Upper lobe of left lung (tissue), 6 donors: ENCODE data around the gene EMILIN3. TPM values are rescaled to one million over a fixed set of nuclear protein-coding genes. Genes with fewer than 3 reads are reported as not detected.

Experiments
- ATAC-seq, 2 donors: fragments of 200-7000 bp; cut with Tn5 transposase; one replicate each; pipeline ENCODE4 v1.9.1; 2022; ENCODE audit warnings: mild to moderate bottlenecking in 2 of 2, moderate library complexity in 2 of 2; ENCODE audit not compliant: low FRiP score in 2 of 2
- DNase-seq, 2 donors: peaks; one replicate each; pipeline ENCODE4 v3.0.0-alpha.2; 2019 to 2020
- H3K27ac ChIP-seq, 4 donors: fragments of 200-600 bp; sonication (generic); one replicate each; pipeline ENCODE4 v1.5.1; 2016 to 2019
- H3K27me3 ChIP-seq, 4 donors: fragments of 200-600 bp; sonication (generic); one replicate each; pipeline ENCODE4 v1.5.1; 2017 to 2019
- H3K36me3 ChIP-seq, 4 donors: fragments of 200-600 bp; sonication (generic); one replicate each; pipeline ENCODE4 v1.5.1; 2016 to 2019
- H3K4me1 ChIP-seq, 4 donors: fragments of 200-600 bp; sonication (generic); one replicate each; pipeline ENCODE4 v1.5.1; 2018 to 2019
- H3K4me3 ChIP-seq, 4 donors: fragments of 200-600 bp; sonication (generic); one replicate each; pipeline ENCODE4 v1.5.1; 2017 to 2019; ENCODE audit warnings: mild to moderate bottlenecking in 2 of 4, moderate library complexity in 1 of 4
- H3K9me3 ChIP-seq, 4 donors: fragments of 200-600 bp; sonication (generic); one replicate each; pipeline ENCODE4 v1.5.1; 2018 to 2019
- EP300 ChIP-seq, 4 donors: sonication (generic); formaldehyde crosslinking; IDR thresholded peaks; one replicate each; pipeline ENCODE4 v1.5.1; 2017; ENCODE audit warnings: antibody characterized with exemption in 4 of 4, control low read depth in 2 of 4
- POLR2A ChIP-seq, 4 donors: fragments of 450-650 bp; IDR thresholded peaks; one replicate each; pipeline ENCODE4 v1.5.1; 2016 to 2017; ENCODE audit warnings: antibody characterized with exemption in 4 of 4, mild to moderate bottlenecking in 2 of 4
- POLR2AphosphoS5 ChIP-seq, 2 donors: sonication (generic); formaldehyde crosslinking; IDR thresholded peaks; one replicate each; pipeline ENCODE4 v1.5.1; 2017; ENCODE audit warnings: antibody characterized with exemption in 2 of 2
- WGBS, 2 donors: methylation state at CpG; one replicate each; pipeline ENCODE4 v1.1.5; 2017 to 2018; 5-methylcytosine and 5-hydroxymethylcytosine counted together
- total RNA-seq, 6 donors: library from RNA; depleted of rRNA in 4 of 6; stranded (reverse); fragments of >200 nt in 4 of 6; gene quantifications; one replicate each; pipeline versions ENCODE4 v1.1.0 to v1.2.1, GENCODE V29; 2016 to 2021
- TF ChIP-seq, protein P1 (sequence below), 6 experiments: fragments of 450-650 bp in 4 of 6; fragments of 200-600 bp in 2 of 6; sonication (generic) in 2 of 6; IDR thresholded peaks; one replicate each; pipeline ENCODE4 v1.5.1; 2016 to 2019; ENCODE audit warnings: antibody characterized with exemption in 6 of 6
- donor health status: DM: no; HTN: no; CAD: no; lungs with moderate emphysema.
- donor health status: DM: no; HTN: yes; CAD: no; lungs with severe emphysema.

The EMILIN3 gene
- total RNA-seq, 6 donors from 2014 or later = 0.06 to 0.61 (median 0.16) TPM; not detected in 2

DNA sequence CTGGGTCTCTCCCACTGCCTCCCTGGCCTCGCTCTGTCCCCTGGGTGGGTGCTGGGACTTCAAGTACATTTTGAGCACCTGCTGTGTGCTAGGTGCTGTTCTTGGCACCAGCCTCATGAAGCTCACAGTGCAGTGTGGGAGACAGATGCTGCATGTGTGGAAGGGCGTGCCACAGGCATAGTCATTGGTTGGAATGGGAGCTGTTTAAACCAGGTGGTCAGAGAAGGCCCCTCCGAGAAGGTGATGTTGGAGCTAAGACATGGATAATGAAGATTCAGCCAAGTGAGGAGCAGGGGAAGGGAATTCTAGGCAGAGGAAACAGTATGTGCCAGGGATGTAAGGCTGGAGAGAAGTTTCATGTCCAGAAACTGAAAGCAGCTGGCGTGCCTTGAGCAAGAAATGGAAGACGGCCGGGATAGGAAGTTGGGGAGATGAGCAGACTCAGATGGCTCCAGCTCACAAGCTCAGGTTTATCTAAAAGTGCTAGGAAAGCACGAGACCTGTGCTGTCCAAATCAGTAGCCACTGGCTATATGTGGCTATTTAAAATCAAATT is 16.1 kb downstream of the EMILIN3 start:
- WGBS, 2 donors = 72 to 83% methylated on average over 7 of the region's 7 CpGs
- H3K36me3 ChIP-seq = peaks cover 0 to 30% (median 12%) of the 10 kb centered on the region in 4 donors

DNA sequence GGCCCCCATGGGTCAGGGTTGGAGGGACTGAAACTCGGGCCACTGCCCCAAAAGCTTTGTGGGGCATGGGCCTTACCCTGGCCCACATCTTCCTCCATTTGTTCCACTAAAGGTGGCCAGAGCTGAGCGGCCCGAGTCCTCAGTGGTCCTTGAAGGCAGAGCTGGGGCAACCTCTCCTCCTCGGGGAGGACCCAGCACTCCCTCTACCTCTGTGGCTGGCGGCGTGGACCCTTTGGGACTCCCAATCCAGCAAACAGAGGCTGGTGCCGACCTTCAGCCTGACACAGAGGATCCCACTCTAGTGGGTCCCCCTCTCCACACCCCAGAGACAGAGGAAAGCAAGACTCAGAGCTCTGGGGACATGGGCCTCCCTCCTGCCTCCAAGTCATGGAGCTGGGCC is 16.7 kb downstream of the EMILIN3 start:
- Histone ChIP-seq H3K9me3 (no peaks in the 10 kb centered on the region), H3K27me3 (no peaks in the 10 kb centered on the region), H3K4me1 (no peaks in the 10 kb centered on the region), H3K36me3 (peaks cover 0 to 30% (median 12%) of the 10 kb centered on the region in 4 donors), H3K4me3 (no peak overlapping the region), H3K27ac (no peak overlapping the region)
- ATAC-seq (no peak), DNase-seq (no peak)
- no peak for TF ChIP-seq EP300 (IDR thresholded peaks at IDR 0.05)
- TF ChIP-seq POLR2A (IDR thresholded peaks at IDR 0.05) = no peak
- no peak for TF ChIP-seq POLR2AphosphoS5 (IDR thresholded peaks at IDR 0.05)
- TF ChIP-seq, protein P1, sequence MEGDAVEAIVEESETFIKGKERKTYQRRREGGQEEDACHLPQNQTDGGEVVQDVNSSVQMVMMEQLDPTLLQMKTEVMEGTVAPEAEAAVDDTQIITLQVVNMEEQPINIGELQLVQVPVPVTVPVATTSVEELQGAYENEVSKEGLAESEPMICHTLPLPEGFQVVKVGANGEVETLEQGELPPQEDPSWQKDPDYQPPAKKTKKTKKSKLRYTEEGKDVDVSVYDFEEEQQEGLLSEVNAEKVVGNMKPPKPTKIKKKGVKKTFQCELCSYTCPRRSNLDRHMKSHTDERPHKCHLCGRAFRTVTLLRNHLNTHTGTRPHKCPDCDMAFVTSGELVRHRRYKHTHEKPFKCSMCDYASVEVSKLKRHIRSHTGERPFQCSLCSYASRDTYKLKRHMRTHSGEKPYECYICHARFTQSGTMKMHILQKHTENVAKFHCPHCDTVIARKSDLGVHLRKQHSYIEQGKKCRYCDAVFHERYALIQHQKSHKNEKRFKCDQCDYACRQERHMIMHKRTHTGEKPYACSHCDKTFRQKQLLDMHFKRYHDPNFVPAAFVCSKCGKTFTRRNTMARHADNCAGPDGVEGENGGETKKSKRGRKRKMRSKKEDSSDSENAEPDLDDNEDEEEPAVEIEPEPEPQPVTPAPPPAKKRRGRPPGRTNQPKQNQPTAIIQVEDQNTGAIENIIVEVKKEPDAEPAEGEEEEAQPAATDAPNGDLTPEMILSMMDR (IDR thresholded peaks at IDR 0.05) = no peak
- WGBS, 2 donors = 90 to 93% methylated on average over 2 to 7 of the region's 7 CpGs

More for the DNA sequence above, 16.1 kb downstream of the EMILIN3 start:
- H3K27ac ChIP-seq = no peak overlapping the region
- H3K27me3 ChIP-seq = no peaks in the 10 kb centered on the region
- DNase-seq = no peak
- no peaks in the 10 kb centered on the region for H3K4me1 ChIP-seq
- TF ChIP-seq POLR2A (IDR thresholded peaks at IDR 0.05) = no peak
- no peak for TF ChIP-seq POLR2AphosphoS5 (IDR thresholded peaks at IDR 0.05)
- no peak for TF ChIP-seq EP300 (IDR thresholded peaks at IDR 0.05)
- TF ChIP-seq, protein P1 (IDR thresholded peaks at IDR 0.05) = no peak
- H3K9me3 ChIP-seq = no peaks in the 10 kb centered on the region
- no peak for ATAC-seq
- H3K4me3 ChIP-seq = no peak overlapping the region

DNA sequence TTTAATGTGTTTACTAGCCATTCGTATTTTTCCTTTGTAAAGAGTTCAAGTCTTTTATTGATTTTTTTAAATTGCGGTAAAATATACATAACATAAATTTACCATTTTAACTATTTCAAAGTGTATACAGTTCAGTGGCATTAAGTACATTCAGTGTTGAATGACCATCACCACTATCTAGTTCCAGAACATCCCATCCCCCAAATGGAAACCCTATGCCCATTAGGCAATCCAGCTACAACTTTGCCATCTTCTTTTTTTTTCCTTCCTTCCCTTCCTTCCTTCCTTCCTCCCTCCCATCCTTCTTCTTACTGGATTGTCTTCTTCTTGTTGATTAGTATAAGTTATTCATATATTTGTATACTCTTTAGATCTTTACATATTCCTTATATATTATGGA is 17.4 kb downstream of the EMILIN3 start:
- 84 to 96% methylated on average over 2 of the region's 2 CpGs for WGBS, 2 donors
- Histone ChIP-seq H3K36me3 (peaks cover 0 to 30% (median 12%) of the 10 kb centered on the region in 4 donors), H3K4me3 (no peak overlapping the region), H3K9me3 (no peaks in the 10 kb centered on the region), H3K4me1 (peaks cover 0 to 3% (median 0%) of the 10 kb centered on the region in 4 donors), H3K27ac (no peak overlapping the region), H3K27me3 (no peaks in the 10 kb centered on the region)
- ATAC-seq (no peak), DNase-seq (no peak)
- TF ChIP-seq POLR2AphosphoS5 (IDR thresholded peaks at IDR 0.05) (no peak), EP300 (IDR thresholded peaks at IDR 0.05) (no peak), POLR2A (IDR thresholded peaks at IDR 0.05) (no peak)
- TF ChIP-seq, protein P1 (IDR thresholded peaks at IDR 0.05) = no peak

DNA sequence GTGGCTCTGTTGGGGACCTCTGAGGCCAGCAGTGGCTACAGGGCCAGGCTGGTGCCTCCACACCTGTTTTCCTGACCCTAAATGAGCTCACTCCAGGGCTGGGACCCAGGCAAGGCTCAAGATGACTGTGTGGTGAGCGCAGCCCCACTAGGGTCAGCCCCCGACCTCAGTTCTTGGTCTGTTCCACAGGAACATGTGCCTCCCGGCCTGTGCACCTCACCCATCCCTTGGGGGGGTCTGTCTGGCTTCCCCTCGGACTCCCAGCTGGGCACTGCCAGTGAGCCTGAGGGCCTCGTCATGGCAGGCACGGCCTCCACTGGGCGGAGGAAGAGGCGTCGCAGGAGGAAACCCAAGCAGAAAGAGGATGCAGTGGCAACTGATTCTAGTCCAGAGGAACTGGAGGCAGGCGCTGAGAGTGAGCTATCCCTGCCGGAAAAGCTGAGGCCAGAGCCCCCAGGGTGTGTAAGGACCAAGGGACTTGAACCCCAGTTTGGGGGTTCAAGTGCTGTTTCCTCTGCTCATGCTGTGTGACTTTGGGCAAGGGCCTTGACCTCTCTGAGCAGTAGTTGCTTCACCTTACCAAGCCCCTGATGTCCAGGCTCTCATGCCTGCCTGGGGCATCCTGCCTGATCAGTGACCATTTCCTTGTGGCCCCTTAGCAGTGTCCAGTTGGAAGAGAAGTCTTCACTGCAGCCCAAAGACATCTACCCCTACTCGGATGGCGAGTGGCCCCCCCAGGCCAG is 18.0 kb downstream of the EMILIN3 start:
- Histone ChIP-seq H3K27ac (no peak overlapping the region), H3K9me3 (no peaks in the 10 kb centered on the region), H3K27me3 (no peaks in the 10 kb centered on the region), H3K4me3 (no peak overlapping the region), H3K36me3 (peaks cover 0 to 30% (median 12%) of the 10 kb centered on the region in 4 donors), H3K4me1 (peaks cover 0 to 7% (median 0%) of the 10 kb centered on the region in 4 donors)
- no peak for DNase-seq
- TF ChIP-seq, protein P1 (IDR thresholded peaks at IDR 0.05) = no peak
- TF ChIP-seq EP300 (IDR thresholded peaks at IDR 0.05) (no peak), POLR2A (IDR thresholded peaks at IDR 0.05) (no peak), POLR2AphosphoS5 (IDR thresholded peaks at IDR 0.05) (no peak)
- 89 to 93% methylated on average over 12 to 13 of the region's 13 CpGs for WGBS, 2 donors
- no peak for ATAC-seq
